ENCODE measurements around the gene FAIM2. TPM values are rescaled to one million over a fixed set of nuclear protein-coding genes. Genes with fewer than 3 reads are reported as not detected.
"Not testable (repeated sequence)": the region's sequence is repeated elsewhere in the genome, so short reads cannot be mapped to it uniquely, and the experiment has no call there.

Gene FAIM2
- polyA plus RNA-seq, 2 of the 4 experiments (the other 2 are of a cell fraction), result 0.23 TPM; not detected in 1

DNA sequence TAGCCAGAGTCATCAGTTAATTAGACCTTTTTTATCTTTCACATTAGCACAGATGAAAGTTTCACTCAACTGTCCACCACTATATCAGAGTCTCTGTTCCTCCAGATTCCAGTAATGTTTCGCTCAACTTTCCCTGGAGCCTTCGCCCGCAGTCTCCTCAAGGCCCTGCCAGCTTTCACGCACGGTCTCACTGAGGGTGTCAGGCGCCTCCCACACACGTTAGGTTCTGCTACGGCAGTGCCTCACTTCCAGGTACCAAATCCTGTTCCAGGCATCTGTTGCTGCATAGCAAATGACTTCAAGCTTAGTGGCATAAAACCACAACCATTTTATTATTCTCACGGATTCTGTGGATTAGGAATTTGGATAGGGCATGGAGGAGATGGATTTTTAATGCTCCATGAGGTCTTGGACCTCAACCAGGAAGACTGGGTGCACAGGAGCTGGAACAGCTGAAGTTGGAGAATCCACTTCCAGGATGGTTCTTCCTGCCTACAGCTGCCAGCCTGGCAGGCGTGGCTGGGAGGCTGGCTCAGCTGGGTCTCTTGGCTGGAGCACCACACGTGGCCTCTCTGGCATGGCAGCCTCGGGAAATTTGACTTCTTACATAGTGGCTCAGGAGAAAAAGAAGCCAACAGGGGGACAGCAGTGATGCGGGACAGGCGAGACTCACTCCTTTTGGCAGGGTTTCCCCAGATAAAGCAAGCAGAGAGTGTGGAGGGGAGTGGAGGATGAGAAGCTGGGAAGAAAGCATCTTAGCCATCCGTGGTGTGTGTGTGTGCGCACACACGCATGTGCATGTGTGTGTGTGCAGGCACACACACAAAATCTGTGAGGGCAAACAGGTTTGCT, 39.5 kb downstream of the FAIM2 start:
- ChIA-PET CTCF (interaction anchor here (0.7 to 11.5 kb wide), 11 partner anchors 8 to 207 kb away, joined by 3 to 104 read pairs (median 4); no protein-coding TSS in a partner anchor), POLR2A (interaction anchor here (0.5 kb wide), 1 partner anchor 44 kb away, joined by 6 read pairs; no protein-coding TSS in a partner anchor)
- ATAC-seq (no peak), DNase-seq (ENCODE audit: low read depth in 1 of 2, low spot score in 1 of 2) (no peak), FAIRE-seq (no peak)
- H3K27ac ChIP-seq, result no peak overlapping the region
- H3K9me3 ChIP-seq, result no peaks in the 10 kb centered on the region
- H3K4me1 ChIP-seq, result no peaks in the 10 kb centered on the region; the same call in 2 of the 3 replicates
- no peak overlapping the region for H3K4me3 ChIP-seq
- H3K4me2 ChIP-seq, result no peak overlapping the region
- WGBS (ENCODE audit: missing lambda C conversion rate), result 69% methylated on average over 17 of the region's 17 CpGs
- no peak for TF ChIP-seq CHD4 (IDR thresholded peaks at IDR 0.05; ENCODE audit: borderline replicate concordance)
- TF ChIP-seq MAZ (IDR thresholded peaks at IDR 0.05; ENCODE audit: borderline replicate concordance, low read depth, low read length), result no peak

DNA sequence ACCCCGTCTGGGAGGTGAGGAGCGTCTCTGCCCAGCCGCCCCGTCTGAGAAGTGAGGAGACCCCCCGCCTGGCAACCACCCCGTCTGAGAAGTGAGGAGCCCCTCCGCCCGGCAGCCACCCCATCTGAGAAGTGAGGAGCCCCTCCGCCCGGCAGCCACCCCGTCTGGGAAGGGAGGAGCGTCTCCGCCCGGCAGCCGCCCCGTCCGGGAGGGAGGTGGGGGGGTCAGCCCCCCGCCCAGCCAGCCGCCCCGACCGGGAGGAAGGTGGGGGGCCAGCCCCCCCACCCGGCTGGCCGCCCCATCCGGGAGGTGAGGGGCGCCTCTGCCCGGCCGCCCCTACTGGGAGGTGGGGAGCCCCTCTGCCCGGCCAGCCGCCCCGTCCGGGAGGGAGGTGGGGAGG, 42.8 kb downstream of the FAIM2 start:
- POLR2A ChIA-PET; ATAC-seq; H3K27ac ChIP-seq; H3K9me3 ChIP-seq; FAIRE-seq; H3K4me2 ChIP-seq; H3K4me3 ChIP-seq; DNase-seq (ENCODE audit: low read depth in 1 of 2, low spot score in 1 of 2); H3K4me1 ChIP-seq: not testable (repeated sequence)
- CTCF ChIA-PET, result interaction anchor here (1.5 kb wide), 1 partner anchor 22 kb away, joined by 3 read pairs; no protein-coding TSS in a partner anchor
- WGBS (ENCODE audit: missing lambda C conversion rate), result no CpG with 5 or more reads among the region's 31 CpGs

DNA sequence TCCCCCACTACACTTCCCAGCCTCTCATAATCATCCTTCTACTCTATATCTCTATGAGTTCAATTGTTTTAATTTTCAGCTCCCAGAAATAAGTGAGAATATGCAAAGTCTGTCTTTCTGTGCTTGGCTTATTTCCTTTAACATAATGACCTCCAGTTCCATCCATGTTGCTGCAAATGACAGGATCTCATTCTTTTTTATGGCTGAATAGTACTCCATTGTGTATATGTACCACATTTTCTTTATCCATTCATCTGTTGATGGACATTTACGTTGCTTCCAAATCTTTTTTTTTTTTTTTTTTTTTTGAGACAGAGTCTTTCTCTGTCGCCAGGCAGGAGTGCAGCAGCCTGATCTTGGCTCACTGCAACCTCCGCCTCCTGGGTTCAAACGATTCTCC, 47.8 kb downstream of the FAIM2 start:
- WGBS (ENCODE audit: missing lambda C conversion rate), result 60% methylated on average over 4 of the region's 4 CpGs
- ATAC-seq; H3K4me1 ChIP-seq; POLR2A ChIA-PET; DNase-seq (ENCODE audit: low read depth in 1 of 2, low spot score in 1 of 2); H3K9me3 ChIP-seq; H3K27ac ChIP-seq; FAIRE-seq; H3K4me3 ChIP-seq; H3K4me2 ChIP-seq: not testable (repeated sequence)
- CTCF ChIA-PET, result interaction anchor here (1.2 to 3.4 kb wide), 5 partner anchors 9 to 90 kb away, joined by 4 to 18 read pairs (median 5); no protein-coding TSS in a partner anchor

DNA sequence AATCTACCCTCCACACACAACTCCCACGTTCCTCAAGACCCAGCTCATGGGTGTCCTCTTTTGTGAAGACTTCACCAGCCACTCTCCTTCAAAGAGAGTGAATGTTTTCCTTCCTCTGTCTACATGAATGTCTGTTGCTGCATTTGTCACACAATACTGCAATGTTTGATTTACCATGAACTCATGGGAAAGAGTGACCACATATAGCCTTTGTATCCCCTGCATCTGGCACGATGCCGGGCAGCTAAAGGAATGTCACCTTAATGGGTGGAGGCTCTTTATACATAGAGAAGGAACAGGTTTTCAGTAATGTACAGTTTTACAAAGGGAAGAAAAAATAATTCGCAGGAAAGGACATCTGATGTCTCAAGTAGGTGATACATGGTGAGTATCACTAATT, 48.7 kb downstream of the FAIM2 start:
- 59% methylated on average over 4 of the region's 4 CpGs for WGBS (ENCODE audit: missing lambda C conversion rate)
- Histone ChIP-seq H3K4me1 (no peaks in the 10 kb centered on the region), H3K4me2 (no peak overlapping the region), H3K9me3 (no peaks in the 10 kb centered on the region), H3K27ac (no peak overlapping the region), H3K4me3 (no peak overlapping the region)
- DNase-seq (ENCODE audit: low read depth in 1 of 2, low spot score in 1 of 2) (no peak), FAIRE-seq (no peak), ATAC-seq (peak in 1 of 2 experiments; percentile 47; a peak in 2 of 6 replicates)
- CTCF ChIA-PET, result interaction anchor here (0.8 to 2.3 kb wide), 5 partner anchors 12 to 201 kb away, joined by 3 to 6 read pairs (median 4); no protein-coding TSS in a partner anchor
- TF ChIP-seq FOSL2 (IDR thresholded peaks at IDR 0.05), result no peak
- no peak for TF ChIP-seq FOSL2 (CRISPR knock-in tag; IDR thresholded peaks at IDR 0.05)
- TF ChIP-seq FOSB (CRISPR knock-in tag; IDR thresholded peaks at IDR 0.05), result no peak
- TF ChIP-seq CBX8 (IDR thresholded peaks at IDR 0.05), result no peak
- TF ChIP-seq MAZ (IDR thresholded peaks at IDR 0.05; ENCODE audit: borderline replicate concordance, low read depth, low read length), result no peak
- TF ChIP-seq EP300 (IDR thresholded peaks at IDR 0.05), result no peak
- TF ChIP-seq RCOR1 (IDR thresholded peaks at IDR 0.05; ENCODE audit: low read depth, low read length), result no peak
- TF ChIP-seq MAFK (IDR thresholded peaks at IDR 0.05; ENCODE audit: partially characterized antibody), result no peak
- no peak for TF ChIP-seq JUNB (IDR thresholded peaks at IDR 0.05)
- TF ChIP-seq POLR2AphosphoS2 (conservative IDR thresholded peaks at IDR 0.05; ENCODE audit: low read length), result no peak
- TF ChIP-seq KDM5A (IDR thresholded peaks at IDR 0.05), result no peak
- TF ChIP-seq NFE2L2 (conservative IDR thresholded peaks at IDR 0.05; ENCODE audit: low read length), result no peak
- no peak for TF ChIP-seq TP53 (CRISPR knock-in tag; IDR thresholded peaks at IDR 0.05)
- no peak for TF ChIP-seq MYC (IDR thresholded peaks at IDR 0.05; ENCODE audit: borderline replicate concordance, low read length)
- TF ChIP-seq, protein P1, sequence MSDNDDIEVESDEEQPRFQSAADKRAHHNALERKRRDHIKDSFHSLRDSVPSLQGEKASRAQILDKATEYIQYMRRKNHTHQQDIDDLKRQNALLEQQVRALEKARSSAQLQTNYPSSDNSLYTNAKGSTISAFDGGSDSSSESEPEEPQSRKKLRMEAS (IDR thresholded peaks at IDR 0.05), result no peak
- no peak for TF ChIP-seq ESRRA (IDR thresholded peaks at IDR 0.05; ENCODE audit: borderline replicate concordance, low read length)
- no peak for TF ChIP-seq TFCP2L1 (CRISPR knock-in tag; IDR thresholded peaks at IDR 0.05)
- TF ChIP-seq BHLHE40 (IDR thresholded peaks at IDR 0.05; ENCODE audit: low read depth, low read length), result no peak
- no peak for TF ChIP-seq ZSCAN20 (CRISPR knock-in tag; IDR thresholded peaks at IDR 0.05)
- no peak for TF ChIP-seq RARB (CRISPR knock-in tag; IDR thresholded peaks at IDR 0.05)
- TF ChIP-seq FOXS1 (CRISPR knock-in tag; IDR thresholded peaks at IDR 0.05), result no peak
- POLR2A ChIA-PET, result no interaction called here

All from A549 (cell line).